Keratinocyte (primary cell): ENCODE data around the gene ATP6V1A. TPM values are rescaled to one million over a fixed set of nuclear protein-coding genes. Genes with fewer than 3 reads are reported as not detected.

ENCODE experiments used
- DNase-seq: peaks from one replicate; pipeline ENCODE4 v3.0.0-alpha.2; 2011; ENCODE audit warnings: low read depth, missing footprints, low spot score
- FAIRE-seq: peaks from 2 replicates; lab custom pipeline; 2011; peaks lifted over from hg19 to GRCh38; lab: Jason Lieb, UNC
- H2AFZ ChIP-seq: 2 replicates; pipeline ENCODE4 v1.6.0; 2012; ENCODE audit warnings: low read length, control low read depth, inconsistent platforms; ENCODE audit not compliant: control insufficient read depth
- H3K27ac ChIP-seq: 2 replicates; pipeline ENCODE4 v1.5.1; 2011; ENCODE audit warnings: low read length; ENCODE audit not compliant: control insufficient read depth, insufficient read depth
- H3K27me3 ChIP-seq: 3 replicates; pipeline ENCODE4 v1.6.0; 2011; ENCODE audit warnings: low read length; ENCODE audit not compliant: control insufficient read depth, insufficient read depth; ENCODE audit errors: extremely low read depth
- H3K36me3 ChIP-seq, 2 experiments: 2 replicates in 1 of 2; 3 replicates in 1 of 2; pipeline ENCODE4 v1.5.1; 2011; ENCODE audit warnings: low read length in 2 of 2, mild to moderate bottlenecking in 1 of 2; ENCODE audit not compliant: control insufficient read depth in 2 of 2, insufficient read depth in 2 of 2; ENCODE audit errors: extremely low read depth in 1 of 2
- H3K4me1 ChIP-seq: 3 replicates; pipeline ENCODE4 v1.5.1; 2011; ENCODE audit warnings: low read length; ENCODE audit not compliant: control insufficient read depth, insufficient read depth; ENCODE audit errors: extremely low read depth
- H3K4me2 ChIP-seq: 3 replicates; pipeline ENCODE4 v1.6.0; 2011; ENCODE audit warnings: low read depth, low read length; ENCODE audit not compliant: control insufficient read depth, insufficient read depth; ENCODE audit errors: extremely low read depth
- H3K4me3 ChIP-seq, 3 experiments: fragments of 200-600 bp in 1 of 3; sonication (generic) in 1 of 3; 2 replicates in 2 of 3; 3 replicates in 1 of 3; pipeline ENCODE4 v1.5.1; 2011 to 2016; ENCODE audit warnings: low read length in 3 of 3, mild to moderate bottlenecking in 3 of 3, control low read depth in 2 of 3, inconsistent platforms in 1 of 3, low read depth in 1 of 3, mixed read lengths in 1 of 3, mixed run types in 1 of 3, moderate library complexity in 1 of 3; ENCODE audit not compliant: control insufficient read depth in 2 of 3, insufficient read depth in 2 of 3; ENCODE audit errors: extremely low read depth in 1 of 3
- H3K79me2 ChIP-seq: 2 replicates; pipeline ENCODE4 v1.6.0; 2012; ENCODE audit warnings: low read length; ENCODE audit not compliant: control insufficient read depth, insufficient read depth
- H3K9ac ChIP-seq: 3 replicates; pipeline ENCODE4 v1.6.0; 2011; ENCODE audit warnings: low read length; ENCODE audit not compliant: control insufficient read depth, insufficient read depth; ENCODE audit errors: extremely low read depth
- H3K9me1 ChIP-seq: 3 replicates; pipeline ENCODE4 v1.6.0; 2011; ENCODE audit warnings: low read length; ENCODE audit not compliant: control insufficient read depth, insufficient read depth; ENCODE audit errors: extremely low read depth
- H3K9me3 ChIP-seq: 2 replicates; pipeline ENCODE4 v1.5.1; 2012; ENCODE audit warnings: low read depth, low read length; ENCODE audit not compliant: control insufficient read depth
- H4K20me1 ChIP-seq: 3 replicates; pipeline ENCODE4 v1.6.0; 2011; ENCODE audit warnings: low read length; ENCODE audit not compliant: control insufficient read depth, insufficient read depth; ENCODE audit errors: extremely low read depth
- EZH2 ChIP-seq: IDR thresholded peaks from one replicate; pipeline ENCODE4 v1.6.1; 2012; ENCODE audit warnings: inconsistent platforms, mild to moderate bottlenecking, low read length, moderate library complexity
- dilution Hi-C: fragments of 300-500 bp; cut with MboI; formaldehyde crosslinking; loops from one replicate; pipeline ENCODE4 v1.7.0; 2020; ENCODE audit warnings: low sequenced_read_pairs; ENCODE audit not compliant: extremely low pct_ligation_motif_present
- polyA plus RNA-seq, 5 experiments: library from polyadenylated mRNA; depleted of rRNA in 3 of 5; stranded (reverse) in 3 of 5; stranded (forward) in 1 of 5; unstranded in 1 of 5; fragments of >200 nt; gene quantifications; 1 replicate in 1 of 5; 2 replicates in 3 of 5; 3 replicates in 1 of 5; pipeline versions ENCODE4 v1.2.1 to v1.2.3, GENCODE V29; 2011 to 2012; ENCODE audit warnings: missing spikeins in 2 of 5, low read depth in 1 of 5, low replicate concordance in 1 of 5
- TF ChIP-seq, protein P1 (sequence below), 3 experiments: IDR thresholded peaks in 1 of 3; conservative IDR thresholded peaks in 1 of 3; optimal IDR thresholded peaks in 1 of 3; 2 replicates in 2 of 3; 3 replicates in 1 of 3; pipeline versions ENCODE3 to v1.5.1; 2011; ENCODE audit warnings: low read length in 3 of 3, mild to moderate bottlenecking in 3 of 3, moderate library complexity in 2 of 3, control low read depth in 1 of 3, inconsistent platforms in 1 of 3; ENCODE audit not compliant: insufficient read depth in 2 of 3; ENCODE audit errors: extremely low read depth in 1 of 3

The ATP6V1A gene
- polyA plus RNA-seq, 1 donor (not counting 4 experiments of a cell fraction or from before 2014, with no cell fraction given) = 35.8 TPM

GRCh38 chr3:113832477-113833164 is 85.8 kb downstream of the ATP6V1A start:
- dilution Hi-C loops = no loop called here
- peaks cover 20% of the 10 kb centered on the region for H3K4me1 ChIP-seq
- TF ChIP-seq EZH2 = no peak
- TF ChIP-seq, protein P1, sequence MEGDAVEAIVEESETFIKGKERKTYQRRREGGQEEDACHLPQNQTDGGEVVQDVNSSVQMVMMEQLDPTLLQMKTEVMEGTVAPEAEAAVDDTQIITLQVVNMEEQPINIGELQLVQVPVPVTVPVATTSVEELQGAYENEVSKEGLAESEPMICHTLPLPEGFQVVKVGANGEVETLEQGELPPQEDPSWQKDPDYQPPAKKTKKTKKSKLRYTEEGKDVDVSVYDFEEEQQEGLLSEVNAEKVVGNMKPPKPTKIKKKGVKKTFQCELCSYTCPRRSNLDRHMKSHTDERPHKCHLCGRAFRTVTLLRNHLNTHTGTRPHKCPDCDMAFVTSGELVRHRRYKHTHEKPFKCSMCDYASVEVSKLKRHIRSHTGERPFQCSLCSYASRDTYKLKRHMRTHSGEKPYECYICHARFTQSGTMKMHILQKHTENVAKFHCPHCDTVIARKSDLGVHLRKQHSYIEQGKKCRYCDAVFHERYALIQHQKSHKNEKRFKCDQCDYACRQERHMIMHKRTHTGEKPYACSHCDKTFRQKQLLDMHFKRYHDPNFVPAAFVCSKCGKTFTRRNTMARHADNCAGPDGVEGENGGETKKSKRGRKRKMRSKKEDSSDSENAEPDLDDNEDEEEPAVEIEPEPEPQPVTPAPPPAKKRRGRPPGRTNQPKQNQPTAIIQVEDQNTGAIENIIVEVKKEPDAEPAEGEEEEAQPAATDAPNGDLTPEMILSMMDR (optimal IDR thresholded peaks at IDR 0.05 in 1 of 3, IDR thresholded peaks at IDR 0.05 in 1 of 3, conservative IDR thresholded peaks at IDR 0.05 in 1 of 3; ENCODE audit: extremely low read depth in 1 of 3, insufficient read depth in 2 of 3, low read length in 3 of 3) = no peak
- DNase-seq (no peak), FAIRE-seq (no peak)
- H3K79me2 ChIP-seq = no peaks in the 10 kb centered on the region
- H3K4me2 ChIP-seq = no peak overlapping the region
- no peaks in the 10 kb centered on the region for H4K20me1 ChIP-seq
- no peak overlapping the region for H3K27ac ChIP-seq
- H3K4me3 ChIP-seq = no peak overlapping the region
- no peaks in the 10 kb centered on the region for H3K9me1 ChIP-seq
- no peaks in the 10 kb centered on the region for H3K9me3 ChIP-seq
- H3K36me3 ChIP-seq = no peaks in the 10 kb centered on the region
- no peak overlapping the region for H2AFZ ChIP-seq
- H3K27me3 ChIP-seq = no peaks in the 10 kb centered on the region
- H3K9ac ChIP-seq = no peak overlapping the region

DNA sequence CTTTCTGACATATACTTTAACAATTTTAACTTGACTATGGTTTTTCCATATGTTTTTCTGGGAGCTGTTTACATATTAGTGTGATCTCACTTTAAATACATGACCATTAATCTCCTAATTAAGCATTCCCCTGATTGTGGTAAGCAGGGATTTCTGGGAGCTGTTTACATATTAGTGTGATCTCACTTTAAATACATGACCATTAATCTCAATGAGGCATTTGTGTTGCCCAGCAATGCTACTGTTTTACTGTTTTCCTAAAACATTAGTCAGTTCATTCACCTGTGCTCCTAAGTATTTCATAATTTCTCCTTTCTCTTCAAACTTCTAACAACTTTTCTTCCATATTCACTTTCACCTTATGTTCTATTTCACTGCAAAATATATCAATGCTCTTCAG is 88.1 kb downstream of the ATP6V1A start:
- TF ChIP-seq, protein P1 (optimal IDR thresholded peaks at IDR 0.05 in 1 of 3, IDR thresholded peaks at IDR 0.05 in 1 of 3, conservative IDR thresholded peaks at IDR 0.05 in 1 of 3; ENCODE audit: extremely low read depth in 1 of 3, insufficient read depth in 2 of 3, low read length in 3 of 3) = no peak
- no peak for TF ChIP-seq EZH2
- no peak overlapping the region for H3K4me2 ChIP-seq
- H3K4me3 ChIP-seq = no peak overlapping the region
- no peak for DNase-seq
- H2AFZ ChIP-seq = no peak overlapping the region
- peaks cover 21% of the 10 kb centered on the region for H3K4me1 ChIP-seq
- no peaks in the 10 kb centered on the region for H3K79me2 ChIP-seq
- FAIRE-seq = no peak
- no peak overlapping the region for H3K9ac ChIP-seq
- no peaks in the 10 kb centered on the region for H3K27me3 ChIP-seq
- no peaks in the 10 kb centered on the region for H4K20me1 ChIP-seq
- H3K27ac ChIP-seq = no peak overlapping the region
- dilution Hi-C loops = no loop called here
- no peaks in the 10 kb centered on the region for H3K9me3 ChIP-seq
- no peaks in the 10 kb centered on the region for H3K9me1 ChIP-seq
- no peaks in the 10 kb centered on the region for H3K36me3 ChIP-seq
